Suprapubic skin (tissue), 4 donors: ENCODE measurements around the gene ARL13B. TPM values are rescaled to one million over a fixed set of nuclear protein-coding genes. Genes with fewer than 3 reads are reported as not detected.

Experiments
- DNase-seq, 2 donors: peaks; one replicate each; pipeline ENCODE4 v3.0.0-alpha.2; 2019; ENCODE audit warnings: low spot score in 2 of 2
- H3K27ac ChIP-seq: fragments of 200-600 bp; sonication (generic); one replicate; pipeline ENCODE4 v1.5.1; 2019
- H3K27me3 ChIP-seq: fragments of 200-600 bp; sonication (generic); one replicate; pipeline ENCODE4 v1.5.1; 2019
- H3K36me3 ChIP-seq: fragments of 200-600 bp; sonication (generic); one replicate; pipeline ENCODE4 v1.5.1; 2019
- H3K4me1 ChIP-seq: fragments of 200-600 bp; sonication (generic); one replicate; pipeline ENCODE4 v1.5.1; 2019
- H3K4me3 ChIP-seq: fragments of 200-600 bp; sonication (generic); one replicate; pipeline ENCODE4 v1.5.1; 2019; ENCODE audit warnings: mild to moderate bottlenecking
- H3K9me3 ChIP-seq: fragments of 200-600 bp; sonication (generic); one replicate; pipeline ENCODE4 v1.5.1; 2019
- CTCF ChIP-seq, 2 donors: fragments of 200-600 bp in 1 of 2; fragments of 450-650 bp in 1 of 2; sonication (generic) in 1 of 2; IDR thresholded peaks; one replicate each; pipeline ENCODE4 v1.5.1; 2016 to 2019; ENCODE audit warnings: antibody characterized with exemption in 2 of 2, mild to moderate bottlenecking in 1 of 2, moderate library complexity in 1 of 2
- EP300 ChIP-seq: sonication (generic); formaldehyde crosslinking; IDR thresholded peaks from one replicate; pipeline ENCODE4 v1.6.1; 2017; ENCODE audit warnings: antibody characterized with exemption
- POLR2A ChIP-seq, 2 donors: fragments of 450-650 bp; IDR thresholded peaks; one replicate each; pipeline ENCODE4 v1.6.1; 2017; ENCODE audit warnings: antibody characterized with exemption in 2 of 2, mild to moderate bottlenecking in 2 of 2, moderate library complexity in 2 of 2
- POLR2AphosphoS5 ChIP-seq, 3 donors: sonication (generic); formaldehyde crosslinking; IDR thresholded peaks; one replicate each; pipeline ENCODE4 v1.6.1; 2017; ENCODE audit warnings: antibody characterized with exemption in 3 of 3
- WGBS: methylation state at CpG from one replicate; pipeline ENCODE4 v1.1.5; 2018; 5-methylcytosine and 5-hydroxymethylcytosine counted together
- total RNA-seq, 4 donors: library from RNA; depleted of rRNA; stranded (reverse); fragments of >200 nt; gene quantifications; one replicate each; pipeline ENCODE4 v1.1.0, GENCODE V29; 2016

Gene ARL13B
- total RNA-seq, 4 donors from 2014 or later, result 5.7 to 8.2 (median 6.3) TPM

GRCh38 chr3:94046533-94046932, 66.6 kb downstream of the ARL13B start:
- Histone ChIP-seq H3K9me3 (no peaks in the 10 kb centered on the region), H3K36me3 (peaks cover 29% of the 10 kb centered on the region), H3K27ac (no peak overlapping the region), H3K27me3 (no peaks in the 10 kb centered on the region), H3K4me3 (no peak overlapping the region), H3K4me1 (no peaks in the 10 kb centered on the region)
- DNase-seq, result no peak
- 96% methylated on average over 2 of the region's 2 CpGs for WGBS
- TF ChIP-seq EP300, result no peak
- TF ChIP-seq POLR2A (IDR thresholded peaks at IDR 0.05), result no peak
- TF ChIP-seq CTCF (IDR thresholded peaks at IDR 0.05), result no peak
- TF ChIP-seq POLR2AphosphoS5 (IDR thresholded peaks at IDR 0.05), result no peak

DNA sequence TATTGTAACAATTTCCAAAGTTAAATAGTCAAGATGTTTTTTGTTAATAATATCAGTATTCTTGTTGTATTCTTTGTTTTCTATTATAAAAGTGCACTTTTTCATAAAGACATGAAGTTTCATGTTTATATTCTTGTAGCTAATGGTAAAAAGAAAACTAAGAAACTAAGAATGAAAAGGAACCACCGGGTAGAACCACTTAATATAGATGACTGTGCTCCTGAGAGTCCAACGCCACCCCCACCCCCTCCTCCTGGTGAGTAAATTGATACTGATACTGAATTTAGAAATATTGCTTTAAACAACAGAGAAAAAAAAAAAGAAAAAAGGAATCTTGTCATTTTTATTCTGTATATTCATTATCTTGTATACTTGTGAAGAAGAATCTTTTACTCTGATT, 69.3 kb downstream of the ARL13B start:
- 89% methylated on average over 2 of the region's 2 CpGs for WGBS
- no peaks in the 10 kb centered on the region for H3K27me3 ChIP-seq
- peaks cover 18% of the 10 kb centered on the region for H3K36me3 ChIP-seq
- TF ChIP-seq CTCF (IDR thresholded peaks at IDR 0.05) (no peak), POLR2AphosphoS5 (IDR thresholded peaks at IDR 0.05) (no peak), POLR2A (IDR thresholded peaks at IDR 0.05) (no peak), EP300 (no peak)
- H3K4me1 ChIP-seq, result no peaks in the 10 kb centered on the region
- H3K27ac ChIP-seq, result no peak overlapping the region
- no peak for DNase-seq
- H3K9me3 ChIP-seq, result no peaks in the 10 kb centered on the region
- H3K4me3 ChIP-seq, result no peak overlapping the region

DNA sequence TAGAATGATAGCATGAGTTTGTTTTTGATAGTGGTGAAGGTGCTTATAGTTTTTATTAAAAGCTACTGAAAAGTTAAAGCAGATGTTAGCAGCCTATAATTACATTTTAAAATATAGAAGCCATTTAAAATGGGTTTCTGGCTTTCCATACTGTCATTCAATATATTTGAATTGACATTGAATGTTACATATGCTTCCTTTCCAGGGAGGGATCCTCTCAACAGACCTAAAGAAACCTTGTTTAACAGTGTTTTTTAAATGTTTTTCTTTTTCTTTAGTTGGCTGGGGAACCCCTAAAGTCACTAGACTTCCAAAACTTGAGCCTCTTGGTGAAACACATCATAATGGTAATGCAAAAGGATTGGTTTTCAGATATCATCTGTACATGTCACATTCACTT, 70.6 kb downstream of the ARL13B start:
- H3K27ac ChIP-seq, result no peak overlapping the region
- no peaks in the 10 kb centered on the region for H3K27me3 ChIP-seq
- no peak overlapping the region for H3K4me3 ChIP-seq
- H3K4me1 ChIP-seq, result no peaks in the 10 kb centered on the region
- TF ChIP-seq CTCF (IDR thresholded peaks at IDR 0.05), result no peak
- no peak for TF ChIP-seq EP300
- no peak for TF ChIP-seq POLR2A (IDR thresholded peaks at IDR 0.05)
- TF ChIP-seq POLR2AphosphoS5 (IDR thresholded peaks at IDR 0.05), result no peak
- H3K9me3 ChIP-seq, result no peaks in the 10 kb centered on the region
- DNase-seq, result no peak
- peaks cover 8% of the 10 kb centered on the region for H3K36me3 ChIP-seq

DNA sequence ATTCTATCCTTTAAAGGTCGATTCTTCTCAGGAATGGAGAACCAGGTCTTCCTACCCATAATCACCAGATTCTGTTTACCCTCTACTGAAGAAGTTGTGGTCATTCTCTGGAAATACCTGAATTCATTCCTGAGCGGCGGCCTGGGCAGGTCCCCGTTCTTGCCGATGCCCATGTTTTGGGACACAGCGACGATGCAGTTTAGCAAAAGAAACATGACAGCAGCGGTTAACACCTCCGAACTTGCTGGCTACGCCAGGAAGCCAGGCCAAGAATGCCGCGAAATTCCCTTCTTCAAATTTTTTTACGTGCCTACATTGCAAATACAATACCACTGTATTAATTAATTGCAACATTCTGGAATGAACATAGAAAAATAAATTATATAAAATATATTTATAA, 81.3 kb downstream of the ARL13B start:
- no peak overlapping the region for H3K4me3 ChIP-seq
- no peaks in the 10 kb centered on the region for H3K9me3 ChIP-seq
- H3K27ac ChIP-seq, result no peak overlapping the region
- 95% methylated on average over 13 of the region's 13 CpGs for WGBS
- H3K36me3 ChIP-seq, result peaks cover 9% of the 10 kb centered on the region
- TF ChIP-seq EP300 (no peak), POLR2A (IDR thresholded peaks at IDR 0.05) (no peak), CTCF (IDR thresholded peaks at IDR 0.05) (no peak)
- no peak for DNase-seq
- peaks cover 28% of the 10 kb centered on the region for H3K4me1 ChIP-seq
- H3K27me3 ChIP-seq, result no peaks in the 10 kb centered on the region

GRCh38 chr3:94062513-94063404, 82.8 kb downstream of the ARL13B start, which contains the start of the genes DHFR2 and NSUN3:
DHFR2 (minus strand) TSS chr3:94062916; CDS start chr3:94061511, 1,405 bp downstream.
NSUN3 (plus strand) TSS chr3:94063061; CDS start chr3:94063127, 66 bp downstream.
- Histone ChIP-seq H3K27ac (peak within 1 kb of the TSS; percentile 97), H3K4me3 (peak within 1 kb of the TSS; percentile 84), H3K4me1 (peaks cover 28% of the 10 kb centered on the region), H3K36me3 (peaks cover 12% of the 10 kb centered on the region), H3K9me3 (no peaks in the 10 kb centered on the region), H3K27me3 (no peaks in the 10 kb centered on the region)
- under 1% methylated on average over 47 of the region's 52 CpGs for WGBS
- TF ChIP-seq POLR2AphosphoS5 (IDR thresholded peaks at IDR 0.05), result peak in 2 of 3 donors; percentile 61 to 75
- TF ChIP-seq EP300, result no peak
- DNase-seq, result peak; percentile 94
